OCI-LY3 (cell line): ENCODE data around the gene STK35.

Source experiments
- H2AFZ ChIP-seq: fragments of 200-600, 300-600 bp; shearing (Covaris generic); 2 replicates; pipeline ENCODE4 v1.6.0; 2014; ENCODE audit warnings: antibody characterized with exemption, low read depth, low read length
- H3K27ac ChIP-seq: fragments of 200-600, 300-600 bp; sonication (generic); 2 replicates; pipeline ENCODE4 v1.5.1; 2014; ENCODE audit warnings: mild to moderate bottlenecking, low read length, moderate library complexity, mixed read lengths
- H3K27me3 ChIP-seq: fragments of 200-600, 300-600 bp; sonication (generic); 2 replicates; pipeline ENCODE4 v1.6.1; 2014; ENCODE audit warnings: low read depth, low read length, mixed read lengths
- H3K36me3 ChIP-seq: fragments of 200-600, 300-600 bp; sonication (generic); replicated peaks from 2 replicates; pipeline ENCODE3; 2014; ENCODE audit warnings: low read depth, low read length, mixed read lengths
- H3K4me1 ChIP-seq: fragments of 300-600, 200-600 bp; sonication (generic); 2 replicates; pipeline ENCODE4 v1.6.1; 2014; ENCODE audit warnings: low read length, mixed read lengths
- H3K4me2 ChIP-seq: fragments of 200-600, 300-600 bp; sonication (generic); 2 replicates; pipeline ENCODE4 v1.6.1; 2014; ENCODE audit warnings: low read length, mixed read lengths
- H3K4me3 ChIP-seq: fragments of 300-600, 200-600 bp; sonication (generic); 2 replicates; pipeline ENCODE4 v1.5.1; 2014; ENCODE audit warnings: antibody characterized with exemption, mild to moderate bottlenecking, low read length, moderate library complexity
- H3K79me2 ChIP-seq: fragments of 300-600, 200-600 bp; shearing (Covaris generic); 2 replicates; pipeline ENCODE4 v1.6.1; 2014; ENCODE audit warnings: mild to moderate bottlenecking, low read length, mixed read lengths
- H3K9ac ChIP-seq: fragments of 300-600, 200-600 bp; shearing (Covaris generic); 2 replicates; pipeline ENCODE4 v1.6.0; 2014; ENCODE audit warnings: mild to moderate bottlenecking, low read length, moderate library complexity
- H3K9me3 ChIP-seq: fragments of 200-600, 300-600 bp; shearing (Covaris generic); 2 replicates; pipeline ENCODE4 v1.6.1; 2014; ENCODE audit warnings: low read length, mixed read lengths; ENCODE audit not compliant: insufficient read depth
- H4K20me1 ChIP-seq: fragments of 200-600, 300-600 bp; sonication (generic); 2 replicates; pipeline ENCODE4 v1.6.1; 2016; ENCODE audit warnings: low read length, mixed read lengths; ENCODE audit not compliant: insufficient read depth
- EZH2phosphoT487 ChIP-seq: fragments of 200-600 bp; shearing (Covaris generic); IDR thresholded peaks from 2 replicates; pipeline ENCODE4 v1.6.1; 2018; ENCODE audit warnings: antibody characterized with exemption, mixed run types, low read depth
- TF ChIP-seq, protein P1 (sequence below): fragments of 200-600, 300-600 bp; sonication (generic); IDR thresholded peaks from 2 replicates; pipeline ENCODE4 v1.5.1; 2014; ENCODE audit warnings: antibody characterized with exemption, low read length, low read depth

STK35 gene

DNA sequence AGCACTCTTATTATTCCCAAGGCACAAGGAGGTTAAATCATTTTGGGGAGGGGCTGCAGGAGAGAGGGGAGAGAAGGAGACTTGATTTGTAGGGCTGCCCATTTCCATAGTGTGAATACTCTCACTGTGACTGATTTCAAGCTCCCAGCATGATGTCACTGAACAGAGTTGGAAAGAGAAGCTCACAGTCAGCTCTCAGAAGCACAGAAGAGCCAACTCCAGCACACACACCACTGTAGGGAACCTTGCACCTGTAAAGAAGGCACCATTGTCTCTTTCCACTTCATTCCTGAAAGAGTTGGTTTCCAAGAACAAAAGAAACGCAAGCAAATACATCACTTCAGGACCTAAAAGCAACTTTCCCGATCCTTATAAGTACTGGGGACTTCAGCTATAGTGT is 12.7 kb upstream of the STK35 start:
- H3K79me2 ChIP-seq, result no peaks in the 10 kb centered on the region
- H3K4me3 ChIP-seq, result no peak overlapping the region
- no peak overlapping the region for H3K9ac ChIP-seq
- H3K27ac ChIP-seq, result no peak overlapping the region
- no peak overlapping the region for H2AFZ ChIP-seq
- peaks cover 74% of the 10 kb centered on the region for H3K27me3 ChIP-seq
- H3K9me3 ChIP-seq, result no peaks in the 10 kb centered on the region
- H3K4me2 ChIP-seq, result no peak overlapping the region
- H3K4me1 ChIP-seq, result peaks cover 7% of the 10 kb centered on the region
- TF ChIP-seq, protein P1, sequence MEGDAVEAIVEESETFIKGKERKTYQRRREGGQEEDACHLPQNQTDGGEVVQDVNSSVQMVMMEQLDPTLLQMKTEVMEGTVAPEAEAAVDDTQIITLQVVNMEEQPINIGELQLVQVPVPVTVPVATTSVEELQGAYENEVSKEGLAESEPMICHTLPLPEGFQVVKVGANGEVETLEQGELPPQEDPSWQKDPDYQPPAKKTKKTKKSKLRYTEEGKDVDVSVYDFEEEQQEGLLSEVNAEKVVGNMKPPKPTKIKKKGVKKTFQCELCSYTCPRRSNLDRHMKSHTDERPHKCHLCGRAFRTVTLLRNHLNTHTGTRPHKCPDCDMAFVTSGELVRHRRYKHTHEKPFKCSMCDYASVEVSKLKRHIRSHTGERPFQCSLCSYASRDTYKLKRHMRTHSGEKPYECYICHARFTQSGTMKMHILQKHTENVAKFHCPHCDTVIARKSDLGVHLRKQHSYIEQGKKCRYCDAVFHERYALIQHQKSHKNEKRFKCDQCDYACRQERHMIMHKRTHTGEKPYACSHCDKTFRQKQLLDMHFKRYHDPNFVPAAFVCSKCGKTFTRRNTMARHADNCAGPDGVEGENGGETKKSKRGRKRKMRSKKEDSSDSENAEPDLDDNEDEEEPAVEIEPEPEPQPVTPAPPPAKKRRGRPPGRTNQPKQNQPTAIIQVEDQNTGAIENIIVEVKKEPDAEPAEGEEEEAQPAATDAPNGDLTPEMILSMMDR, result no peak
- no peak for TF ChIP-seq EZH2phosphoT487
- no peaks in the 10 kb centered on the region for H3K36me3 ChIP-seq
- H4K20me1 ChIP-seq, result no peaks in the 10 kb centered on the region

DNA sequence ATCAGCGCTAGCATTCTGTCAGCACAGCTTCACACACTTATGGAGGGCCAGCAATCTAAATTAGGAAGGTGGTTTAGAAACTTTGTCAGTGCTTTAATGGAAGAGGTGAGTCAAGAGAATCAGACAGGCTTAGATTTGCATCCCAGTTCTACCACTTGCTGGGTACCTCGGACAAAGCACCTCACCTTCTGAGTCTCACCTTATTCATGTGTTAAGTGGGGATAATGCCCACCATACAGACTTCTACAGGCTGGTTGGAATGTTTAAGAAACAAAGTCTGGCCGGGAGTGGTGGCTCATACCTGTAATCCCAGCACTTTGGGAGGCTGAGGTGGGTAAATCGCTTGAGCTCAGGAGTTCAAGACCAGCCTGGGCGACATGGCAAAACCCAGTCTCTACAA is 12.2 kb upstream of the STK35 start:
- H3K9ac ChIP-seq, result no peak overlapping the region
- H3K9me3 ChIP-seq, result no peaks in the 10 kb centered on the region
- no peak overlapping the region for H3K4me3 ChIP-seq
- no peaks in the 10 kb centered on the region for H3K79me2 ChIP-seq
- H3K36me3 ChIP-seq, result no peaks in the 10 kb centered on the region
- H3K4me2 ChIP-seq, result no peak overlapping the region
- H3K4me1 ChIP-seq, result peaks cover 11% of the 10 kb centered on the region
- peaks cover 70% of the 10 kb centered on the region for H3K27me3 ChIP-seq
- no peak overlapping the region for H3K27ac ChIP-seq
- TF ChIP-seq, protein P1, result no peak
- TF ChIP-seq EZH2phosphoT487, result no peak
- H4K20me1 ChIP-seq, result no peaks in the 10 kb centered on the region
- H2AFZ ChIP-seq, result no peak overlapping the region

DNA sequence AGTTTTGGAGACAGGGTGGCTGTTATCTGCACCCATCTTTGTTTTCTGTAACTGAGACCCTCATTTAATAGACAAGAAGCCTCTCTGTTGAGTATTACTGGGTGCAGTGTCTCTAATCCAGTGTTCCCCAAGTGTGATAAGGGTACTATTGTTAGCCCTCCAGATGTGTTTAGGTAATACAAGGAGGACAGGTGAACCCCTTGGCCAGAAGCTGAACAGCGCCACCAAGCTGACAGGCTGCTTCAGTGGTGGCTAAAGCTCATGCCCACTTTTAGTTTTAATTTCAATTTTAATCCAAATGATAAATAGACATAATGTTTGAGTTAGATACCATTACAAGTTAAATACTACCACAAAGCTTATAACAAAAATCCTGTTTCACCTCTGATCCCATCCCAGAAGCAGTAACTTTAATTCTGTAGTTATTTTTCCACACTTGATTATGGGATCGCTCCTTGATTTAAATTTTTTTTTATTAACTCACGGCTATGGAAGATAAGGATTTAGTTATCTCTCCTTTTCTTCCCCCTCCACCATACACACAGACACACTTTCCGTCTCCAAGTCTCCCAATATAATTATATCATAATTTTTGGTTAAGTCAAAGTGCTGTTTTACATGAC is 8.4 kb upstream of the STK35 start:
- TF ChIP-seq, protein P1, result peak; percentile 99
- no peak for TF ChIP-seq EZH2phosphoT487

DNA sequence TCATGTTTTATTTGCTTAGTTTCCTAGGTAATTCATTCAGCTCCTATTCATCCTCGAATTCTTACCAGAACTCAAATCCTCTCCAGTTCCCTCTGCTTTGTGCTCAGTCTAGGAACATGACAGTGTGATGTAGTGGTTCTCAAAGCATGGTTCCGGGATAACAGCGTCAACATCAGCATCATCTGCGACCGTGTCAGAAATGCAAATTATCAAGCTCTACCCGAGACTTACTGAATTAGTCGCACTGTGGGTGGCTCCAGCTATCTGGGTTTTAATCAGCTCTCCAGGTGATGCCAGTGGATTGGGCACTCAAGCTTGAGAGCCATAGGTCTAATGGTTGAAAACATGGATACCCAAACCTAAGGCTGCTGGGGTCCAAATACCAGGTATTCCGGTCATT is 7.7 kb upstream of the STK35 start:
- peaks cover 11% of the 10 kb centered on the region for H3K4me1 ChIP-seq
- peak overlapping the region; percentile 64 for H3K4me2 ChIP-seq
- no peaks in the 10 kb centered on the region for H3K9me3 ChIP-seq
- peak overlapping the region; percentile 44 for H3K4me3 ChIP-seq
- no peak overlapping the region for H3K9ac ChIP-seq
- H3K79me2 ChIP-seq, result no peaks in the 10 kb centered on the region
- H3K36me3 ChIP-seq, result no peaks in the 10 kb centered on the region
- TF ChIP-seq, protein P1, result no peak
- TF ChIP-seq EZH2phosphoT487, result no peak
- H3K27ac ChIP-seq, result no peak overlapping the region
- H4K20me1 ChIP-seq, result no peaks in the 10 kb centered on the region
- peaks cover 30% of the 10 kb centered on the region for H3K27me3 ChIP-seq
- H2AFZ ChIP-seq, result no peak overlapping the region

More for the DNA sequence above, 8.4 kb upstream of the STK35 start:
- H3K27me3 ChIP-seq, result peaks cover 36% of the 10 kb centered on the region
- no peak overlapping the region for H3K27ac ChIP-seq
- no peaks in the 10 kb centered on the region for H3K79me2 ChIP-seq
- H3K4me3 ChIP-seq, result peak overlapping the region; percentile 44
- no peak overlapping the region for H2AFZ ChIP-seq
- 0 out of 2 replicates have a peak overlapping the region, but pooled peaks have one; percentile 4 for H3K9ac ChIP-seq
- no peaks in the 10 kb centered on the region for H4K20me1 ChIP-seq
- H3K4me1 ChIP-seq, result peaks cover 11% of the 10 kb centered on the region
- H3K4me2 ChIP-seq, result peak overlapping the region; percentile 64
- no peaks in the 10 kb centered on the region for H3K36me3 ChIP-seq
- H3K9me3 ChIP-seq, result no peaks in the 10 kb centered on the region
